Gastroesophageal sphincter (tissue), 4 donors: ENCODE data around the gene SLC2A9. TPM values are rescaled to one million over a fixed set of nuclear protein-coding genes. Genes with fewer than 3 reads are reported as not detected.

Source experiments
- ATAC-seq: fragments of 150-250 bp; one replicate; pipeline ENCODE4 v1.9.1; 2016; ENCODE audit warnings: mild to moderate bottlenecking, moderate library complexity
- H3K27ac ChIP-seq, 4 donors: fragments of 200-600 bp; sonication (generic) in 3 of 4; 1 replicate in 3 of 4; 2 replicates in 1 of 4; pipeline ENCODE4 v1.5.1; 2016 to 2019
- H3K27me3 ChIP-seq: fragments of 200-600 bp; sonication (generic); one replicate; pipeline ENCODE4 v1.5.1; 2019
- H3K36me3 ChIP-seq, 2 donors: fragments of 200-600 bp; sonication (generic); one replicate each; pipeline ENCODE4 v1.5.1; 2019; ENCODE audit warnings: control low read depth in 1 of 2
- H3K4me1 ChIP-seq, 3 donors: fragments of 200-600 bp; sonication (generic); 1 replicate in 2 of 3; 2 replicates in 1 of 3; pipeline ENCODE4 v1.5.1; 2016 to 2019; ENCODE audit warnings: control low read depth in 2 of 3
- H3K4me3 ChIP-seq, 2 donors: fragments of 200-600 bp; sonication (generic); one replicate each; pipeline ENCODE4 v1.5.1; 2019; ENCODE audit warnings: mild to moderate bottlenecking in 1 of 2, moderate library complexity in 1 of 2
- H3K9me3 ChIP-seq, 3 donors: fragments of 200-600 bp; sonication (generic); one replicate each; pipeline ENCODE4 v1.5.1; 2017 to 2019; ENCODE audit warnings: control low read depth in 2 of 3
- CTCF ChIP-seq, 4 experiments: fragments of 200-600 bp in 2 of 4; fragments of 450-650 bp in 2 of 4; sonication (generic) in 1 of 4; IDR thresholded peaks; one replicate each; pipeline ENCODE4 v1.5.1; 2017 to 2019; ENCODE audit warnings: antibody characterized with exemption in 4 of 4, mild to moderate bottlenecking in 2 of 4, moderate library complexity in 2 of 4
- EP300 ChIP-seq: sonication (generic); formaldehyde crosslinking; IDR thresholded peaks from one replicate; pipeline ENCODE4 v1.6.1; 2017; ENCODE audit warnings: antibody characterized with exemption, mild to moderate bottlenecking
- POLR2A ChIP-seq, 2 donors: fragments of 450-650 bp; IDR thresholded peaks; one replicate each; pipeline ENCODE4 v1.6.1; 2017; ENCODE audit warnings: antibody characterized with exemption in 2 of 2, mild to moderate bottlenecking in 2 of 2, moderate library complexity in 1 of 2
- POLR2AphosphoS5 ChIP-seq: sonication (generic); formaldehyde crosslinking; IDR thresholded peaks from one replicate; pipeline ENCODE4 v1.6.1; 2017; ENCODE audit warnings: antibody characterized with exemption
- WGBS, 2 donors: methylation state at CpG; one replicate each; pipeline ENCODE4 v1.1.5; 2018; ENCODE audit warnings: low coverage in 1 of 2; 5-methylcytosine and 5-hydroxymethylcytosine counted together
- total RNA-seq, 4 donors: library from RNA; depleted of rRNA; stranded (reverse); fragments of >200 nt; gene quantifications; one replicate each; pipeline ENCODE4 v1.1.0, GENCODE V29; 2016

Gene SLC2A9
- total RNA-seq, 4 donors from 2014 or later = 3.1 to 6.5 (median 4.3) TPM

- no peak for TF ChIP-seq POLR2AphosphoS5
- no peak for TF ChIP-seq CTCF (IDR thresholded peaks at IDR 0.05)
- no peak for TF ChIP-seq EP300
- no peak for TF ChIP-seq POLR2A (IDR thresholded peaks at IDR 0.05)
- 84% methylated on average over 7 of the region's 11 CpGs; no CpG with 5 or more reads in 1 of the 2 donors for WGBS, 2 donors
- Histone ChIP-seq H3K36me3 (peaks cover 0 to 14% of the 10 kb centered on the region in 2 donors), H3K27ac (no peak overlapping the region), H3K9me3 (peaks cover 0 to 6% (median 0%) of the 10 kb centered on the region in 3 donors), H3K27me3 (no peaks in the 10 kb centered on the region), H3K4me1 (no peaks in the 10 kb centered on the region), H3K4me3 (no peak overlapping the region)
- ATAC-seq = no peak
Observed at GRCh38 chr4:9977518-9978031, 43.7 kb downstream of the SLC2A9 start.

GRCh38 chr4:9976781-9977180 is 44.5 kb downstream of the SLC2A9 start:
- TF ChIP-seq POLR2AphosphoS5 = no peak
- no peak for TF ChIP-seq EP300
- TF ChIP-seq CTCF (IDR thresholded peaks at IDR 0.05) = no peak
- TF ChIP-seq POLR2A (IDR thresholded peaks at IDR 0.05) = no peak
- Histone ChIP-seq H3K4me3 (no peak overlapping the region), H3K36me3 (peaks cover 0 to 14% of the 10 kb centered on the region in 2 donors), H3K27me3 (no peaks in the 10 kb centered on the region), H3K4me1 (no peaks in the 10 kb centered on the region), H3K9me3 (peaks cover 0 to 6% (median 0%) of the 10 kb centered on the region in 3 donors), H3K27ac (no peak overlapping the region)
- ATAC-seq = no peak
- 73 to 93% methylated on average over 1 to 2 of the region's 2 CpGs for WGBS, 2 donors

- peaks cover 0 to 14% of the 10 kb centered on the region in 2 donors for H3K36me3 ChIP-seq
- H3K4me1 ChIP-seq = no peaks in the 10 kb centered on the region
- ATAC-seq = no peak
- WGBS, 2 donors = 79% methylated on average over 1 of the region's 1 CpG; no CpG with 5 or more reads in 1 of the 2 donors
- no peaks in the 10 kb centered on the region for H3K27me3 ChIP-seq
- no peak overlapping the region for H3K27ac ChIP-seq
- peaks cover 0 to 6% (median 0%) of the 10 kb centered on the region in 3 donors for H3K9me3 ChIP-seq
- TF ChIP-seq POLR2AphosphoS5 (no peak), CTCF (IDR thresholded peaks at IDR 0.05) (no peak), EP300 (no peak), POLR2A (IDR thresholded peaks at IDR 0.05) (no peak)
- no peak overlapping the region for H3K4me3 ChIP-seq
Observed at GRCh38 chr4:9976293-9976692, 45.0 kb downstream of the SLC2A9 start.

DNA sequence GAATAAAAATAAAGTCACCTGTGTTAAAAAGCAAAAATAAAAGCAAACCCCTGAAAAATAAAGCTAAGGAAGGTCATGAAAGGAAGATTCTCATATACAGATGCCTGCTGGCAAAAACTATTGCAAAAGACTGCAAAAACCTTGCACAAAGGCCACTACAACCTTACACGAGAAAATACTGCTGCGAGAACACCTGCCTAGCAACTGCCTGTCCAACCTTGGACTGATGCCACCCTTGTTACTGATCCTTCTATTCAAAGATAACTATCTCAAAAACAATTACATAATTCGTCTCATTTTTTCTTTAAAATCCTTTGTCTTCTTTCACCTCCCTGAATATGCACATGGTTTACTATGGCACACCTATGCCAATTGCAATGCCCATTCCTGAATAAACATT is 49.6 kb downstream of the SLC2A9 start:
- WGBS, 2 donors = 68 to 89% methylated on average over 3 of the region's 3 CpGs
- peaks cover 0 to 7% of the 10 kb centered on the region in 2 donors for H3K36me3 ChIP-seq
- no peak for ATAC-seq
- H3K4me1 ChIP-seq = no peaks in the 10 kb centered on the region
- peaks cover 0 to 6% (median 0%) of the 10 kb centered on the region in 3 donors for H3K9me3 ChIP-seq
- no peak overlapping the region for H3K4me3 ChIP-seq
- H3K27ac ChIP-seq = no peak overlapping the region
- TF ChIP-seq CTCF (IDR thresholded peaks at IDR 0.05) = no peak
- no peak for TF ChIP-seq POLR2AphosphoS5
- no peak for TF ChIP-seq POLR2A (IDR thresholded peaks at IDR 0.05)
- no peak for TF ChIP-seq EP300
- no peaks in the 10 kb centered on the region for H3K27me3 ChIP-seq

DNA sequence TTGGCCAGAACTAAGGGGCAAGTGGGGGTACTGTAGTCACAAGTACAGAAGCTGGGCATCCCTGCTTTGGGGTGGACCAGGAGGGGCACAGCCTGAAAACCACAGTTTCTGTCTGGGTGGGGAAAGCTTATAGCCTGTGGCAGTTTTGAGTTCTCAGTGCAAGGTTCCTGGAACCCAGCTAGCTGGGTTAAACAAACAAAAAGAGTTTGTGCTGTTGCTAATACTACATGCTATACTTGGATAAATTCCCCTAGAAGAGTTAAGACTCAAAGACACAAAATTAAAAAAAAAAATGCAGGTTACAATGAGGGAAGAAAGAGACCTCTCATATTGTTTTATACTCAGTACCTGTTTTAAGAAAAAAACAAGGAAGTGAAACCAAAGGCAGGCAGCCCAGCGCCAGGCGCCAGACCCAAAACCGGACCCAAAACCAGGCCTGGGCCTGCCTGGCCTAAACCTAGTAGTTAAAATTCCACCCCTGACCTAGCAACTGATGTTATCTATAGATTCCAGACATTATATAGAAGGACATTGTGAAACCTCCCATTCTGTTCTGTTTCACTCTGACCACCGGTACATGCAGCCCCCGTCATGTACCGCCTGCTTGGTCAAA is 50.8 kb downstream of the SLC2A9 start:
- H3K36me3 ChIP-seq = peaks cover 0 to under 1% of the 10 kb centered on the region in 2 donors
- H3K9me3 ChIP-seq = peaks cover 0 to 6% (median 0%) of the 10 kb centered on the region in 3 donors
- H3K27ac ChIP-seq = no peak overlapping the region
- TF ChIP-seq POLR2AphosphoS5 = no peak
- TF ChIP-seq POLR2A (IDR thresholded peaks at IDR 0.05) = no peak
- TF ChIP-seq CTCF (IDR thresholded peaks at IDR 0.05) = no peak
- no peak for TF ChIP-seq EP300
- WGBS, 2 donors = 83 to 96% methylated on average over 5 to 6 of the region's 6 CpGs
- no peaks in the 10 kb centered on the region for H3K4me1 ChIP-seq
- ATAC-seq = no peak
- no peak overlapping the region for H3K4me3 ChIP-seq
- H3K27me3 ChIP-seq = no peaks in the 10 kb centered on the region
